OCI-LY3 (cell line): Measurements from ENCODE around the gene IQCM.

Experiments
- H2AFZ ChIP-seq: fragments of 200-600, 300-600 bp; shearing (Covaris generic); 2 replicates; pipeline ENCODE4 v1.6.0; 2014; ENCODE audit warnings: antibody characterized with exemption, low read depth, low read length
- H3K27ac ChIP-seq: fragments of 200-600, 300-600 bp; sonication (generic); 2 replicates; pipeline ENCODE4 v1.5.1; 2014; ENCODE audit warnings: mild to moderate bottlenecking, low read length, moderate library complexity, mixed read lengths
- H3K27me3 ChIP-seq: fragments of 200-600, 300-600 bp; sonication (generic); 2 replicates; pipeline ENCODE4 v1.6.1; 2014; ENCODE audit warnings: low read depth, low read length, mixed read lengths
- H3K36me3 ChIP-seq: fragments of 200-600, 300-600 bp; sonication (generic); replicated peaks from 2 replicates; pipeline ENCODE3; 2014; ENCODE audit warnings: low read depth, low read length, mixed read lengths
- H3K4me1 ChIP-seq: fragments of 300-600, 200-600 bp; sonication (generic); 2 replicates; pipeline ENCODE4 v1.6.1; 2014; ENCODE audit warnings: low read length, mixed read lengths
- H3K4me2 ChIP-seq: fragments of 200-600, 300-600 bp; sonication (generic); 2 replicates; pipeline ENCODE4 v1.6.1; 2014; ENCODE audit warnings: low read length, mixed read lengths
- H3K4me3 ChIP-seq: fragments of 300-600, 200-600 bp; sonication (generic); 2 replicates; pipeline ENCODE4 v1.5.1; 2014; ENCODE audit warnings: antibody characterized with exemption, mild to moderate bottlenecking, low read length, moderate library complexity
- H3K79me2 ChIP-seq: fragments of 300-600, 200-600 bp; shearing (Covaris generic); 2 replicates; pipeline ENCODE4 v1.6.1; 2014; ENCODE audit warnings: mild to moderate bottlenecking, low read length, mixed read lengths
- H3K9ac ChIP-seq: fragments of 300-600, 200-600 bp; shearing (Covaris generic); 2 replicates; pipeline ENCODE4 v1.6.0; 2014; ENCODE audit warnings: mild to moderate bottlenecking, low read length, moderate library complexity
- H3K9me3 ChIP-seq: fragments of 200-600, 300-600 bp; shearing (Covaris generic); 2 replicates; pipeline ENCODE4 v1.6.1; 2014; ENCODE audit warnings: low read length, mixed read lengths; ENCODE audit not compliant: insufficient read depth
- H4K20me1 ChIP-seq: fragments of 200-600, 300-600 bp; sonication (generic); 2 replicates; pipeline ENCODE4 v1.6.1; 2016; ENCODE audit warnings: low read length, mixed read lengths; ENCODE audit not compliant: insufficient read depth
- CTCF ChIP-seq: fragments of 200-600, 300-600 bp; sonication (generic); IDR thresholded peaks from 2 replicates; pipeline ENCODE4 v1.5.1; 2014; ENCODE audit warnings: antibody characterized with exemption, low read length, low read depth
- EZH2phosphoT487 ChIP-seq: fragments of 200-600 bp; shearing (Covaris generic); IDR thresholded peaks from 2 replicates; pipeline ENCODE4 v1.6.1; 2018; ENCODE audit warnings: antibody characterized with exemption, mixed run types, low read depth

IQCM gene

GRCh38 chr4:149718500-149718899 is 97.1 kb downstream of the IQCM start:
- no peaks in the 10 kb centered on the region for H3K27me3 ChIP-seq
- H2AFZ ChIP-seq, result no peak overlapping the region
- H3K9ac ChIP-seq, result no peak overlapping the region
- H3K36me3 ChIP-seq, result no peaks in the 10 kb centered on the region
- TF ChIP-seq CTCF (no peak), EZH2phosphoT487 (no peak)
- no peaks in the 10 kb centered on the region for H3K79me2 ChIP-seq
- no peak overlapping the region for H3K4me3 ChIP-seq
- H3K4me1 ChIP-seq, result no peaks in the 10 kb centered on the region
- H4K20me1 ChIP-seq, result no peaks in the 10 kb centered on the region
- H3K27ac ChIP-seq, result no peak overlapping the region
- H3K4me2 ChIP-seq, result no peak overlapping the region
- H3K9me3 ChIP-seq, result no peaks in the 10 kb centered on the region

- no peaks in the 10 kb centered on the region for H3K27me3 ChIP-seq
- H3K36me3 ChIP-seq, result no peaks in the 10 kb centered on the region
- no peak overlapping the region for H3K9ac ChIP-seq
- no peaks in the 10 kb centered on the region for H3K79me2 ChIP-seq
- TF ChIP-seq EZH2phosphoT487 (no peak), CTCF (no peak)
- no peaks in the 10 kb centered on the region for H4K20me1 ChIP-seq
- H3K4me3 ChIP-seq, result no peak overlapping the region
- no peak overlapping the region for H3K4me2 ChIP-seq
- no peak overlapping the region for H3K27ac ChIP-seq
- H3K4me1 ChIP-seq, result no peaks in the 10 kb centered on the region
- H3K9me3 ChIP-seq, result no peaks in the 10 kb centered on the region
- H2AFZ ChIP-seq, result no peak overlapping the region
Observed at GRCh38 chr4:149716728-149717127, 98.9 kb downstream of the IQCM start.

GRCh38 chr4:149715822-149716585 is 99.6 kb downstream of the IQCM start:
- H3K9ac ChIP-seq, result no peak overlapping the region
- H4K20me1 ChIP-seq, result no peaks in the 10 kb centered on the region
- H3K27me3 ChIP-seq, result no peaks in the 10 kb centered on the region
- no peak overlapping the region for H3K4me3 ChIP-seq
- H3K36me3 ChIP-seq, result no peaks in the 10 kb centered on the region
- H3K9me3 ChIP-seq, result no peaks in the 10 kb centered on the region
- H3K27ac ChIP-seq, result no peak overlapping the region
- no peaks in the 10 kb centered on the region for H3K4me1 ChIP-seq
- no peak overlapping the region for H3K4me2 ChIP-seq
- no peak overlapping the region for H2AFZ ChIP-seq
- TF ChIP-seq EZH2phosphoT487, result no peak
- TF ChIP-seq CTCF, result no peak
- H3K79me2 ChIP-seq, result no peaks in the 10 kb centered on the region

DNA sequence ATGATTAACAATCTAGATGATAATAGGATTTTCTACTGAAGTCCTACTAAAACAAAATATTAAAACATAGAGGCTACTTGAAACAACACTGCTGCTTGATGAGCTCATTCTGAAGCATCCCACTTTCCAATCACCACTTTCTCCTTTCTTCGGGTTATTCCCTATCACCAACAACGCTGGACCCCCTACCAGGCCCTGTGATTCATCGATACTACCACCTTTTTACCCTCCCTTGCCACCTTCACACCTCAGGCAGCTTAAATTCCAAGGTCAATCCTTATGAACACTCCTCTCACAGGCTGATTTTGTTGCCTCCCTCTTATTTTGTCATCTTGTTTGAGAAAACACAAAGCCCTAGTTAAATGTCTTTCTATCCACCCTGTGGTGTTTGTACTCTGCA is 102.6 kb downstream of the IQCM start:
- no peaks in the 10 kb centered on the region for H3K27me3 ChIP-seq
- H3K4me2 ChIP-seq, result no peak overlapping the region
- no peaks in the 10 kb centered on the region for H4K20me1 ChIP-seq
- H3K79me2 ChIP-seq, result no peaks in the 10 kb centered on the region
- H3K9ac ChIP-seq, result no peak overlapping the region
- H3K36me3 ChIP-seq, result no peaks in the 10 kb centered on the region
- no peak for TF ChIP-seq EZH2phosphoT487
- TF ChIP-seq CTCF, result no peak
- H3K4me1 ChIP-seq, result no peaks in the 10 kb centered on the region
- H3K9me3 ChIP-seq, result no peaks in the 10 kb centered on the region
- no peak overlapping the region for H2AFZ ChIP-seq
- no peak overlapping the region for H3K4me3 ChIP-seq
- H3K27ac ChIP-seq, result no peak overlapping the region
